K562 (cell line): Measurements from ENCODE around the gene ZNF143. TPM values are rescaled to one million over a fixed set of nuclear protein-coding genes. Genes with fewer than 3 reads are reported as not detected.

Experiments
- ATF1 ChIP-seq, 2 experiments: fragments of 450-650 bp in 1 of 2; IDR thresholded peaks; 2 replicates each; pipeline ENCODE4 v1.6.1; 2016; ENCODE audit warnings: missing compliant biosample characterization in 1 of 2, missing genetic modification characterization in 1 of 2
- BRD9 ChIP-seq: fragments of 450-650 bp; IDR thresholded peaks from 2 replicates; pipeline ENCODE4 v1.6.1; 2018; ENCODE audit warnings: low read depth; ENCODE audit not compliant: partially characterized antibody
- CHAMP1 ChIP-seq: fragments of 450-650 bp; IDR thresholded peaks from 2 replicates; pipeline ENCODE4 v1.6.1; 2016; ENCODE audit warnings: mild to moderate bottlenecking
- E2F3 ChIP-seq: fragments of 250-450 bp; sonication (Bioruptor Pico); IDR thresholded peaks from 2 replicates; pipeline ENCODE4 v1.4.0; 2020; ENCODE audit warnings: mild to moderate bottlenecking
- ELF2 ChIP-seq: fragments of 250-450 bp; sonication (Bioruptor Pico); IDR thresholded peaks from 2 replicates; pipeline ENCODE4 v1.5.0; 2021; ENCODE audit warnings: mild to moderate bottlenecking
- EWSR1 ChIP-seq: fragments of 450-650 bp; IDR thresholded peaks from 2 replicates; pipeline ENCODE4 v1.6.1; 2018; ENCODE audit warnings: borderline replicate concordance, mild to moderate bottlenecking, low read depth, moderate library complexity; ENCODE audit not compliant: partially characterized antibody
- GABPB1 ChIP-seq: sonication (generic); formaldehyde crosslinking; IDR thresholded peaks from 2 replicates; pipeline ENCODE4 v1.8.0; 2022; ENCODE audit warnings: mild to moderate bottlenecking, missing genetic modification reagents
- HLTF ChIP-seq: fragments of 450-650 bp; IDR thresholded peaks from 2 replicates; pipeline ENCODE4 v1.6.1; 2016
- HNRNPLL ChIP-seq: fragments of 200-400 bp; formaldehyde crosslinking; IDR thresholded peaks from 2 replicates; pipeline ENCODE4 v1.6.1; 2017; ENCODE audit warnings: low read length, low read depth, mild to moderate bottlenecking; ENCODE audit not compliant: poor library complexity, severe bottlenecking
- KDM4B ChIP-seq, 2 experiments: fragments of 450-650 bp in 1 of 2; sonication (generic) in 1 of 2; IDR thresholded peaks; 2 replicates each; pipeline ENCODE4 v1.6.1; 2016 to 2017; ENCODE audit warnings: borderline replicate concordance in 2 of 2, antibody characterized with exemption in 1 of 2, low read depth in 1 of 2, mild to moderate bottlenecking in 1 of 2
- NFIX ChIP-seq: fragments of 250-450 bp; sonication (Bioruptor Pico); IDR thresholded peaks from 2 replicates; pipeline ENCODE4 v1.4.0; 2020; ENCODE audit warnings: low read depth, mild to moderate bottlenecking, moderate library complexity
- SPI1 ChIP-seq: IDR thresholded peaks from 2 replicates; pipeline ENCODE4 v1.6.1; 2011; ENCODE audit warnings: low read depth, low read length, control low read depth, borderline replicate concordance
- TCF7 ChIP-seq: sonication (generic); IDR thresholded peaks from 2 replicates; pipeline ENCODE4 v1.6.1; 2016; ENCODE audit warnings: antibody characterized with exemption, borderline replicate concordance
- ZNF212 ChIP-seq: fragments of 450-650 bp; formaldehyde crosslinking; IDR thresholded peaks from 2 replicates; pipeline ENCODE4 v1.4.0; 2020; ENCODE audit warnings: mild to moderate bottlenecking
- ZNF24 ChIP-seq: fragments of 450-650 bp; IDR thresholded peaks from 2 replicates; pipeline ENCODE4 v1.6.1; 2016
- ZNF76 ChIP-seq: fragments of 250-450 bp; sonication (Bioruptor Pico); IDR thresholded peaks from 2 replicates; pipeline ENCODE4 v1.4.0; 2020; ENCODE audit warnings: mild to moderate bottlenecking, moderate library complexity, borderline replicate concordance
- polyA plus RNA-seq, 8 experiments: library from polyadenylated mRNA; depleted of rRNA in 4 of 8; stranded (reverse) in 5 of 8; unstranded in 3 of 8; fragments of >200 nt; fragmentation: Nextera tagmentation in 2 of 8; fragmentation: Illumina TruSeq in 1 of 8; extraction: Ambion mirVana in 2 of 8; extraction: Trizol in 1 of 8; gene quantifications; 2 replicates each; pipeline versions ENCODE4 v1.2.1 to v1.2.3, GENCODE V29; 2011 to 2014; ENCODE audit warnings: inconsistent platforms in 1 of 8, missing spikeins in 1 of 8
- total RNA-seq, 7 experiments: library from RNA; depleted of rRNA in 6 of 7; stranded (reverse); fragments of >200 nt in 6 of 7; fragmentation: Illumina TruSeq in 2 of 7; extraction: Trizol in 2 of 7; gene quantifications; 2 replicates each; pipeline versions ENCODE4 v1.2.1 to v1.2.3, GENCODE V29; 2011 to 2021; ENCODE audit warnings: low replicate concordance in 1 of 7
- TF ChIP-seq, protein P1 (sequence below): fragments of 250-450 bp; sonication (Bioruptor Pico); IDR thresholded peaks from 2 replicates; pipeline ENCODE4 v1.6.1; 2021; ENCODE audit warnings: mild to moderate bottlenecking
- TF ChIP-seq, protein P2 (sequence below): fragments of 250-450 bp; sonication (Bioruptor Pico); IDR thresholded peaks from 2 replicates; pipeline ENCODE4 v1.5.0; 2021; ENCODE audit warnings: mild to moderate bottlenecking, borderline replicate concordance
- TF ChIP-seq, protein P3 (sequence below): fragments of 450-650 bp; conservative IDR thresholded peaks from 2 replicates; pipeline ENCODE4 v1.6.1; 2016; ENCODE audit warnings: missing genetic modification characterization, low read depth, mild to moderate bottlenecking, missing compliant biosample characterization, moderate library complexity

ZNF143 gene
- total and polyA plus RNA-seq, 9 of the 15 experiments (the other 6 are each of a cell fraction or from before 2014, with no cell fraction given), result 18.4 to 58.5 (median 27.1) TPM

DNA sequence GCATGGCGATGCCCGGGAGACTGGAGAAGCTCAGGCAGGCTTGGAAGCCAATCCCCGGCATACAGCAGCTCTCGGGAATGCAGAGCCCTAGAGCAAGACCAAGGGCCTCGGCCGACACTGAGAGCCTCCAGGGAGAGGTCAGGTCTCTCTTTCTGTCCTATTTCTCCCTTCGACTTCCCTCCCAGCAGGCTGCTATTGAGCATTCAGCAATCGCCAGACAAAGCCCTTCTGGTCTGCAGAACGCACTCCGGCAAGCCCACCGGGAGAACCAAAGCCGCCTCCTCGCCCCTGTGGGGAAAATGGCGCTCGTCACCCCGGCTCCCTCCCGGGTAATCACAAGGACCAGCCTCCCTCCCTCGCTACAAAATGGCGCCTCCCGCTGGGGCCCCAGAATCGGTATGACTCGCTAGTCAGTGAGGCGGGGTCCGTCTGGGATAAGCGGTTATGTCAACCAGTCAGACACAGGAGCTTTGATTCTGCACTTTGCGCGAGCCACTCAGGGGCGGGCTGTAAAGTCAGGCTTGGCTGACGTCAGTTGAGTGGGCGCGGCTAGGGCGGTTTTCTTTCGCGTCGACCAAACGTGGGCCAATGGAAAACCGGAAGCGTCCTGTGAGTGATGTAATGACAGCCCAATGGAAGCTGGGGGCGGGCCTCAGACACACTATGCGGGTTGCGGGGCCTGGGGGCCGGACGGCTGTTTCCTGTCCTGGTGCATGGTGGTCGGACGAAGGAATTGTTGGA is at the start of gene ZNF143 (continued):
- TF ChIP-seq CHAMP1 (no peak), E2F3 (0 out of 2 replicates have a peak, but pooled peaks have one; percentile 50), SPI1 (no peak), ZNF212 (no peak), KDM4B (IDR thresholded peaks at IDR 0.05; ENCODE audit: borderline replicate concordance in 2 of 2, low read depth in 1 of 2) (peak in 1 of 2 experiments; percentile 55; a peak in 1 of 4 replicates), TCF7 (no peak), ZNF24 (peak; percentile 38; the same call in 1 of the 2 replicates), ZNF76 (CRISPR knock-in tag) (peak; percentile 78; the same call in 1 of the 2 replicates), HNRNPLL (no peak), ELF2 (peak; percentile 17; the same call in 1 of the 2 replicates), HLTF (no peak), BRD9 (peak; percentile 95), GABPB1 (CRISPR knock-in tag) (peak; percentile 93), NFIX (CRISPR knock-in tag) (no peak), EWSR1 (no peak), ATF1 (CRISPR knock-in tag; IDR thresholded peaks at IDR 0.05) (peak; percentile 73), ATF1 (tag; IDR thresholded peaks at IDR 0.05) (peak; percentile 100)
- TF ChIP-seq, protein P1, sequence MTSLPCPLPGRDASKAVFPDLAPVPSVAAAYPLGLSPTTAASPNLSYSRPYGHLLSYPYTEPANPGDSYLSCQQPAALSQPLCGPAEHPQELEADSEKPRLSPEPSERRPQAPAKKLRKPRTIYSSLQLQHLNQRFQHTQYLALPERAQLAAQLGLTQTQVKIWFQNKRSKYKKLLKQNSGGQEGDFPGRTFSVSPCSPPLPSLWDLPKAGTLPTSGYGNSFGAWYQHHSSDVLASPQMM (CRISPR knock-in tag), result no peak
- TF ChIP-seq, protein P2, sequence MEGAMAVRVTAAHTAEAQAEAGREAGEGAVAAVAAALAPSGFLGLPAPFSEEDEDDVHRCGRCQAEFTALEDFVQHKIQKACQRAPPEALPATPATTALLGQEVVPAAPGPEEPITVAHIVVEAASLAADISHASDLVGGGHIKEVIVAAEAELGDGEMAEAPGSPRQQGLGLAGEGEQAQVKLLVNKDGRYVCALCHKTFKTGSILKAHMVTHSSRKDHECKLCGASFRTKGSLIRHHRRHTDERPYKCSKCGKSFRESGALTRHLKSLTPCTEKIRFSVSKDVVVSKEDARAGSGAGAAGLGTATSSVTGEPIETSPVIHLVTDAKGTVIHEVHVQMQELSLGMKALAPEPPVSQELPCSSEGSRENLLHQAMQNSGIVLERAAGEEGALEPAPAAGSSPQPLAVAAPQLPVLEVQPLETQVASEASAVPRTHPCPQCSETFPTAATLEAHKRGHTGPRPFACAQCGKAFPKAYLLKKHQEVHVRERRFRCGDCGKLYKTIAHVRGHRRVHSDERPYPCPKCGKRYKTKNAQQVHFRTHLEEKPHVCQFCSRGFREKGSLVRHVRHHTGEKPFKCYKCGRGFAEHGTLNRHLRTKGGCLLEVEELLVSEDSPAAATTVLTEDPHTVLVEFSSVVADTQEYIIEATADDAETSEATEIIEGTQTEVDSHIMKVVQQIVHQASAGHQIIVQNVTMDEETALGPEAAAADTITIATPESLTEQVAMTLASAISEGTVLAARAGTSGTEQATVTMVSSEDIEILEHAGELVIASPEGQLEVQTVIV, result no peak
- TF ChIP-seq, protein P3, sequence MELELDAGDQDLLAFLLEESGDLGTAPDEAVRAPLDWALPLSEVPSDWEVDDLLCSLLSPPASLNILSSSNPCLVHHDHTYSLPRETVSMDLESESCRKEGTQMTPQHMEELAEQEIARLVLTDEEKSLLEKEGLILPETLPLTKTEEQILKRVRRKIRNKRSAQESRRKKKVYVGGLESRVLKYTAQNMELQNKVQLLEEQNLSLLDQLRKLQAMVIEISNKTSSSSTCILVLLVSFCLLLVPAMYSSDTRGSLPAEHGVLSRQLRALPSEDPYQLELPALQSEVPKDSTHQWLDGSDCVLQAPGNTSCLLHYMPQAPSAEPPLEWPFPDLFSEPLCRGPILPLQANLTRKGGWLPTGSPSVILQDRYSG, result 0 out of 2 replicates have a peak, but pooled peaks have one; percentile 11
